Upper lobe of left lung (tissue), 6 donors: ENCODE measurements around the gene UMAD1. TPM values are rescaled to one million over a fixed set of nuclear protein-coding genes. Genes with fewer than 3 reads are reported as not detected.
A peak's percentile ranks its signal among the peaks of the same experiment; 100 is the strongest.

Experiments
- ATAC-seq, 2 donors: fragments of 200-7000 bp; cut with Tn5 transposase; one replicate each; pipeline ENCODE4 v1.9.1; 2022; ENCODE audit warnings: mild to moderate bottlenecking in 2 of 2, moderate library complexity in 2 of 2; ENCODE audit not compliant: low FRiP score in 2 of 2
- DNase-seq, 2 donors: peaks; one replicate each; pipeline ENCODE4 v3.0.0-alpha.2; 2019 to 2020
- H3K27ac ChIP-seq, 4 donors: fragments of 200-600 bp; sonication (generic); one replicate each; pipeline ENCODE4 v1.5.1; 2016 to 2019
- H3K27me3 ChIP-seq, 4 donors: fragments of 200-600 bp; sonication (generic); one replicate each; pipeline ENCODE4 v1.5.1; 2017 to 2019
- H3K36me3 ChIP-seq, 4 donors: fragments of 200-600 bp; sonication (generic); one replicate each; pipeline ENCODE4 v1.5.1; 2016 to 2019
- H3K4me1 ChIP-seq, 4 donors: fragments of 200-600 bp; sonication (generic); one replicate each; pipeline ENCODE4 v1.5.1; 2018 to 2019
- H3K4me3 ChIP-seq, 4 donors: fragments of 200-600 bp; sonication (generic); one replicate each; pipeline ENCODE4 v1.5.1; 2017 to 2019; ENCODE audit warnings: mild to moderate bottlenecking in 2 of 4, moderate library complexity in 1 of 4
- H3K9me3 ChIP-seq, 4 donors: fragments of 200-600 bp; sonication (generic); one replicate each; pipeline ENCODE4 v1.5.1; 2018 to 2019
- EP300 ChIP-seq, 4 donors: sonication (generic); formaldehyde crosslinking; IDR thresholded peaks; one replicate each; pipeline ENCODE4 v1.5.1; 2017; ENCODE audit warnings: antibody characterized with exemption in 4 of 4, control low read depth in 2 of 4
- POLR2A ChIP-seq, 4 donors: fragments of 450-650 bp; IDR thresholded peaks; one replicate each; pipeline ENCODE4 v1.5.1; 2016 to 2017; ENCODE audit warnings: antibody characterized with exemption in 4 of 4, mild to moderate bottlenecking in 2 of 4
- POLR2AphosphoS5 ChIP-seq, 2 donors: sonication (generic); formaldehyde crosslinking; IDR thresholded peaks; one replicate each; pipeline ENCODE4 v1.5.1; 2017; ENCODE audit warnings: antibody characterized with exemption in 2 of 2
- WGBS, 2 donors: methylation state at CpG; one replicate each; pipeline ENCODE4 v1.1.5; 2017 to 2018; 5-methylcytosine and 5-hydroxymethylcytosine counted together
- total RNA-seq, 6 donors: library from RNA; depleted of rRNA in 4 of 6; stranded (reverse); fragments of >200 nt in 4 of 6; gene quantifications; one replicate each; pipeline versions ENCODE4 v1.1.0 to v1.2.1, GENCODE V29; 2016 to 2021
- TF ChIP-seq, protein P1 (sequence below), 6 experiments: fragments of 450-650 bp in 4 of 6; fragments of 200-600 bp in 2 of 6; sonication (generic) in 2 of 6; IDR thresholded peaks; one replicate each; pipeline ENCODE4 v1.5.1; 2016 to 2019; ENCODE audit warnings: antibody characterized with exemption in 6 of 6
- donor health status: DM: no; HTN: no; CAD: no; lungs with moderate emphysema.
- donor health status: DM: no; HTN: yes; CAD: no; lungs with severe emphysema.

Gene UMAD1
- total RNA-seq, 6 donors from 2014 or later: 8.4 to 29.7 (median 13.3) TPM

DNA sequence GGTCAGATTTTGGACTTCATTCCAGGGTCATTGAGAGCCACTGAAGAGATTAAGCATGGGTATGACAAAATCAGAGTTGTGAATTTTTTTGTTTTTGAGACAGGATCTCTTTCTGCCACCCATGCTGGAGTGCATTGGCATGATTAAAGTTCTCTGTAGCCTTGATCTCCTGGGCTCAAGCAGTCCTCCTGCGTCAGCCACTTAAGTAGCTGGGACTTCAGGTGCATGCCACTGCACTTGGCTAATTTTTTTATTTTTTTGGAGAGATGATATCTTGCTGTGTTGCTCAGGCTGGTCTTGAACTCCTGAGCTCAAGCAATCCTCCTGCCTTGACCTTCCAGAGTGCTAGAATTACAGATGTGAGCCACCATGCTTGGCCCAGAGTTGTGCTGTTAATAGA, 275.5 kb downstream of the UMAD1 start:
- Histone ChIP-seq H3K9me3 (no peaks in the 10 kb centered on the region), H3K27me3 (no peaks in the 10 kb centered on the region), H3K4me1 (peaks cover 0 to 4% (median 0%) of the 10 kb centered on the region in 4 donors), H3K27ac (no peak overlapping the region), H3K4me3 (no peak overlapping the region), H3K36me3 (no peaks in the 10 kb centered on the region)
- 83 to 92% methylated on average over 1 of the region's 1 CpG for WGBS, 2 donors
- DNase-seq (peak in 1 of 2 donors; percentile 26), ATAC-seq (peak in 1 of 2 donors; percentile 50)
- TF ChIP-seq, protein P1, sequence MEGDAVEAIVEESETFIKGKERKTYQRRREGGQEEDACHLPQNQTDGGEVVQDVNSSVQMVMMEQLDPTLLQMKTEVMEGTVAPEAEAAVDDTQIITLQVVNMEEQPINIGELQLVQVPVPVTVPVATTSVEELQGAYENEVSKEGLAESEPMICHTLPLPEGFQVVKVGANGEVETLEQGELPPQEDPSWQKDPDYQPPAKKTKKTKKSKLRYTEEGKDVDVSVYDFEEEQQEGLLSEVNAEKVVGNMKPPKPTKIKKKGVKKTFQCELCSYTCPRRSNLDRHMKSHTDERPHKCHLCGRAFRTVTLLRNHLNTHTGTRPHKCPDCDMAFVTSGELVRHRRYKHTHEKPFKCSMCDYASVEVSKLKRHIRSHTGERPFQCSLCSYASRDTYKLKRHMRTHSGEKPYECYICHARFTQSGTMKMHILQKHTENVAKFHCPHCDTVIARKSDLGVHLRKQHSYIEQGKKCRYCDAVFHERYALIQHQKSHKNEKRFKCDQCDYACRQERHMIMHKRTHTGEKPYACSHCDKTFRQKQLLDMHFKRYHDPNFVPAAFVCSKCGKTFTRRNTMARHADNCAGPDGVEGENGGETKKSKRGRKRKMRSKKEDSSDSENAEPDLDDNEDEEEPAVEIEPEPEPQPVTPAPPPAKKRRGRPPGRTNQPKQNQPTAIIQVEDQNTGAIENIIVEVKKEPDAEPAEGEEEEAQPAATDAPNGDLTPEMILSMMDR (IDR thresholded peaks at IDR 0.05): no peak
- TF ChIP-seq POLR2A (IDR thresholded peaks at IDR 0.05) (no peak), EP300 (IDR thresholded peaks at IDR 0.05) (no peak), POLR2AphosphoS5 (IDR thresholded peaks at IDR 0.05) (no peak)

DNA sequence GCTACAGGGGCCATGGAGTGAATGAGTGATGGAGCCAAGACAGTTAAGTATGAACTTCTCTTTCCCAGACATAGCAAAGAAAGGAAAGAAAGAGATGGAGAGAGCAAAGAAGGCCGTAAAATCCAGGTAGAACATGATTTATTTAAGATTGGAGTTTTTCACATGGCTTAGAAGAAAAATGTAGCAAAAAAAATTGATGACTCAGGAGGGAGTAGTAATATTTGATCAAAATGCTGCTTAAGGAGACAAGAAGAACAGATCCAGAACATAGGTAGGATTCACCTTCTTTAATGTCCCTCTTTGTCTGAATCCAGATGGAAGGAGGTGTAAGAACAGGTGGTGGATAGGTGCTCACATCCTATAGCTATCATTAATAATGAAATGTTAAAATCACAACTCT, 277.0 kb downstream of the UMAD1 start:
- Histone ChIP-seq H3K27ac (no peak overlapping the region), H3K4me1 (peaks cover 0 to 12% (median 6%) of the 10 kb centered on the region in 4 donors), H3K36me3 (no peaks in the 10 kb centered on the region), H3K4me3 (no peak overlapping the region), H3K27me3 (no peaks in the 10 kb centered on the region), H3K9me3 (no peaks in the 10 kb centered on the region)
- ATAC-seq (no peak), DNase-seq (no peak)
- TF ChIP-seq, protein P1 (IDR thresholded peaks at IDR 0.05): no peak
- TF ChIP-seq POLR2AphosphoS5 (IDR thresholded peaks at IDR 0.05) (no peak), POLR2A (IDR thresholded peaks at IDR 0.05) (no peak), EP300 (IDR thresholded peaks at IDR 0.05) (no peak)
- WGBS, 2 donors: 92 to 97% methylated on average over 1 of the region's 1 CpG

DNA sequence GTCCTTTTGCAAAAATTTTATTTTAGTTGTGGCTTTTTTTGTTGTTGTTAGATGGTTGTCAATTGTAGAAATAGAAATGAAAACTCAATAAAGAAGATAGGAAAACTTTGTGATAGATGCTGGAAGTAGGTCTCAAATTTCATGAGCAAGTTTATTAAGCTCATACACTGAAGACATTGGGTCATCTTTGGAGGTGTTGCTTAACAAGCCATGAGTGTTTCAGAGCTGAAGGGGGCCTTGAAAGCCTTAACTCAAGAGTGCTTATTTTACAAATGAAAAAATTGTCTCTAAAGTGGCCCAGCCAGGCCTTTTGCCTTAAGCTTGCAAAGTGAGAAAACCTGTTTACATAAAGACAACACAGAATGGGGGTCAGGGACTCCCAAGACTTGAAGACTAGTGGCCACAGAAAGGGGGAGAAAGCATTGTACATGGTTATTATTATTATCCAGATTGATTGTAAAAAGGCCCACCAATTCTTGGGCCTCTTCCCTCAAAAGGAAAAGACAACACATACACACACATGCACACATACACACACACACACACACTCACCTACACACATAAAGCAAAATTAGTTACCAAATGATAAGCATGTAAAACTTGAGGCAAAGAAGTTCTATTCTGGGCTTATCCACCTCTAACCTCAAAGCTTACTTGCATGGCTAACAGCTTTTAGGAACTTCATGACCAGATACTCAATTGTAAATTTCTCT, 278.3 kb downstream of the UMAD1 start:
- no peaks in the 10 kb centered on the region for H3K27me3 ChIP-seq
- DNase-seq (peak in 1 of 2 donors; percentile 30), ATAC-seq (no peak)
- H3K4me1 ChIP-seq: peaks cover 3 to 12% (median 9%) of the 10 kb centered on the region in 4 donors
- no peaks in the 10 kb centered on the region for H3K36me3 ChIP-seq
- peak overlapping the region in 1 of 4 donors; percentile 37 for H3K27ac ChIP-seq
- TF ChIP-seq POLR2AphosphoS5 (IDR thresholded peaks at IDR 0.05) (no peak), POLR2A (IDR thresholded peaks at IDR 0.05) (no peak), EP300 (IDR thresholded peaks at IDR 0.05) (no peak)
- TF ChIP-seq, protein P1 (IDR thresholded peaks at IDR 0.05): no peak
- no peaks in the 10 kb centered on the region for H3K9me3 ChIP-seq
- H3K4me3 ChIP-seq: no peak overlapping the region

DNA sequence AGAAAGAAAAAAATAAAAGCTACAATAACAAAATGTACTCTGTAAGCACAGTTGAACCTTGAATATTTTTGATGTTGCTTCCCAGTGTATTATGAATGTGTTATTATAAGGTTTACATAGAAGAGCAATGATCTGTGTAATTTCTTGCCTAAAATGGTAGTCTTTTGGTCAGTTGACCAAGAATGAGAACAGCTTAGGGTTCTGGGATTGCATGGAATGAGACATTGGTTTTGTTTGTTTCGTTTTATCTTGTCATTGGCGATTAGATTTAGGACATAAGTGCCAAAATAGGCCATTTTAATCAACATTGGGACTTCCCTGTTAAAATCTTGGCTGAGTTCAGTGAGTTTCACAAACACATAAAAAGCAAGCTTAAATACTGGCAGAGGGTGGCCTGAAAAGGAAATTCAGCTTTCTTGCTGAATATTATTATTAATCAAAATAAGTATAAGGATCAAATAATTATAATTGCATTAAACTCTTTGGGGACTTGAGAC, 278.9 kb downstream of the UMAD1 start:
- H3K36me3 ChIP-seq: no peaks in the 10 kb centered on the region
- H3K27me3 ChIP-seq: no peaks in the 10 kb centered on the region
- H3K9me3 ChIP-seq: no peaks in the 10 kb centered on the region
- TF ChIP-seq, protein P1 (IDR thresholded peaks at IDR 0.05): no peak
- TF ChIP-seq EP300 (IDR thresholded peaks at IDR 0.05) (no peak), POLR2AphosphoS5 (IDR thresholded peaks at IDR 0.05) (no peak), POLR2A (IDR thresholded peaks at IDR 0.05) (no peak)
- DNase-seq (no peak), ATAC-seq (no peak)
- H3K27ac ChIP-seq: no peak overlapping the region
- peaks cover 3 to 12% (median 9%) of the 10 kb centered on the region in 4 donors for H3K4me1 ChIP-seq
- 80 to 82% methylated on average over 2 of the region's 2 CpGs for WGBS, 2 donors
- no peak overlapping the region for H3K4me3 ChIP-seq
